Renal pelvis (tissue), 4 donors: ENCODE data around the gene RB1. TPM values are rescaled to one million over a fixed set of nuclear protein-coding genes. Genes with fewer than 3 reads are reported as not detected.
"Not testable (repeated sequence)": the region's sequence is repeated elsewhere in the genome, so short reads cannot be mapped to it uniquely, and the experiment has no call there.

Experiments
- DNase-seq: peaks from one replicate; pipeline ENCODE4 v3.0.0-alpha.2; 2013
- polyA plus RNA-seq, 3 donors: library from polyadenylated mRNA; unstranded; fragments of 120-200 nt; gene quantifications; one replicate each; pipeline ENCODE4 v1.2.1, GENCODE V29; 2013; ENCODE audit not compliant: insufficient read length in 3 of 3

RB1 gene
- polyA plus RNA-seq, 3 donors: 40.7 to 44.6 (median 41.3) TPM

DNA sequence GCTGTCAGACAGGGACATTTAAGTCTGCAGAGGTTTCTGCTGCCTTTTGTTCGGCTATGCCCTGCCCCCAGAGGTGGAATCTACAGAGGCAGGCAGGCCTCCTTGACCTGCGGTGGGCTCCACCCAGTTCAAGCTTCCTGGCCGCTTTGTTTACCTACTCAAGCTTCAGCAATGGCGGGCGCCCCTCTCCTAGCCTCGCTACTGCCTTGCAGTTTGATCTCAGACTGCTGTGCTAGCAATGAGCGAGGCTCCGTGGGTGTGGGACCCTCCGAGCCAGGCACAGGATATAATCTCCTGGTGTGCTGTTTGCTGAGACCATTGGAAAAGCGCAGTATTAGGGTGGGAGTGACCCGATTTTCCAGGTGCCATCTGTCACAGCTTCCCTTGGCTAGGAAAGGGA lies 35.6 kb downstream of the RB1 start:
- not testable (repeated sequence) for DNase-seq

GRCh38 chr13:48344264-48344663 lies 40.7 kb downstream of the RB1 start:
- DNase-seq: no peak

GRCh38 chr13:48346583-48346982 lies 43.0 kb downstream of the RB1 start:
- no peak for DNase-seq

- no peak for DNase-seq
These were observed 46.0 kb downstream of the RB1 start for GRCh38 chr13:48349525-48349924.

GRCh38 chr13:48353590-48353989 lies 50.0 kb downstream of the RB1 start:
- DNase-seq: no peak

DNA sequence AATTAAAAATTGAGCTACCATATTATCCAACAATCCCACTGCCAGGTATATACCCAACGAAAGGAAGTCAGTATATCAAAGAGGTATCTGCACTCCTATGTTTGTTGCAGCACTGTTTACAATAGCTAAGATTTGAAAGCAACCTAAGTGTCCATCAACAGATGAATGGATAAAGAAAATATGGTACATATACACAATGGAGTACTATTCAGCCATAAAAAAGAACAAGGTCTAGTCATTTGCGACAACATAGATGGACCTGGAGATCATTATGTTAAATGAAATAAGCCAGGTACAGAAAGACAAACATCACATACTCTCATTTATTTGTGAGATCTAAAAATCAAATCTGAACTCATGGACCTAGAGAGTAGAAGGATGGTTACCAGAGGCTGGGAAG lies 52.0 kb downstream of the RB1 start:
- DNase-seq: not testable (repeated sequence)

DNA sequence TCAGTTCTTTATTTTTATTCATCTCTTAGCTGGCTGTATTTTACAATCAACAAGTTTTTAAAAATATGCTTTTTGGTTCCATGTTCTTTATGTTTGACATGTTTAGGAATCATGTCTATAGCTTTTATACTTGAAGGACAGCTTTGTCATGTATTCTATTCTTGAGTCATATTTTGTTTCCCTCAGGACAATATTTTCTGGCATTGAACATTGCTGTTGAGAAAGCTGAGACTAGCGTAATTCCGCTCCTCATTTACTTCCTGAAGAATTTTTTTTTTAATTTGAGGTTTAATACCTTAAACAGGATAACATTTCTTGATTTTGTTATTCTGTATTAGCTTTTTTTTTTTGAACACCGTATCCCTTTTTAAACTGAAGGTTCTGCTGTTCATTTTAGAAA lies 53.2 kb downstream of the RB1 start:
- no peak for DNase-seq

- no peak for DNase-seq
These were observed 66.4 kb downstream of the RB1 start for GRCh38 chr13:48369988-48370387.

DNA sequence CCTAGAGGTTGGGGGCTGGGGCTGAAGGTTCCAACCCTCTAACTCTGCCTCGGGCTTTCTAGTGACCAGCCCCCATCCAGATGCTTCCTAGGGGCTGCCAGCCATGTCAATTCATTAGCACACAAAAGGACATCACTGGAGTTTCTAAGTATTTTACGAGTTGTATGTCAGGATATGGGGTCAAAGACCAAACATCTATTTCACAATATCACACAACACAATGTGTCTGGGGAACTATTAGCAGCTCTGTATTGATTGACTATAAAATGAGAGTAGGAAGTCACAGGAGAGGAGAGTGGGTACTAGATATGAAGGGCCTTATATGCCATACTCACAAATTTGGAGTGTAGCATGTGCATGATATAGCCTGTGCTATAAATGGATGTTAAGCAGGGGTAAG lies 67.3 kb downstream of the RB1 start:
- no peak for DNase-seq

DNA sequence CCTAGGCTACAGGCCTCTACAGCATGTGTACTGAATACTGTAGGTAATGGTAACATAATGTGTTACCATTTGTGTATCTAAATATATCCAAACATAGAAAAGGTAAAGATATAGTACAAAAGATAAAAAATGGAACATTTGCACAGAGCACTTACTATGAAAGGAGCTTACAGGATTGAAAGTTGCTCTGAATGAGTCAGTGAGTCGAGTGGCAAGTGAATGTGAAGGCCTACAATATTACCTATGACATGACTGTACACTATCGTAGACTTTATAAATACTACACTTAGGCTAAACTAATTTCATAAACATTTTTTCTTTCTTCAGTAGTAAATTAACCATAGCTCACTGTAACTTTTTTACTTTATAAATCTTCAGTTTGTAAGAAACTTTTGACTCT lies 74.3 kb downstream of the RB1 start:
- DNase-seq: no peak

GRCh38 chr13:48380581-48380980 lies 77.0 kb downstream of the RB1 start:
- no peak for DNase-seq

- DNase-seq: no peak
These were observed 79.8 kb downstream of the RB1 start for GRCh38 chr13:48383384-48383783.

DNA sequence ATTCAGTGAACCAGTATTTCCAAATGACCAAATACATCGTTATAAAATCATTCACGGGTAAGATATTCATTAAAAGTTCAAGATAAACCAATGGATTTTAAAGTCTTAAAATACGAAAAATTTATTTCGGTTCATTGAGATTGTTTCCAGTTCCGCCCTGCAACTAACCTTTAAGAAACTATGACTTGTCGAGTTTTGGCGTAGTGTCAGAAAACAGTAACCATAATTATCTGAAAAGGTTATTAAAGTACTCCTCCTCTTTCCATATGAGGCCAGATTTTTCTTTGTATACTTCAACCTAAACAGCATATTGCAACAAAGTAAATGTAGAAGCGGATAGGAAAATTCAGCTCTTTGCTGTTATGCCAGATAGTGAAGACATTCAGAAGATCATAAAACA lies 83.3 kb downstream of the RB1 start:
- no peak for DNase-seq

DNA sequence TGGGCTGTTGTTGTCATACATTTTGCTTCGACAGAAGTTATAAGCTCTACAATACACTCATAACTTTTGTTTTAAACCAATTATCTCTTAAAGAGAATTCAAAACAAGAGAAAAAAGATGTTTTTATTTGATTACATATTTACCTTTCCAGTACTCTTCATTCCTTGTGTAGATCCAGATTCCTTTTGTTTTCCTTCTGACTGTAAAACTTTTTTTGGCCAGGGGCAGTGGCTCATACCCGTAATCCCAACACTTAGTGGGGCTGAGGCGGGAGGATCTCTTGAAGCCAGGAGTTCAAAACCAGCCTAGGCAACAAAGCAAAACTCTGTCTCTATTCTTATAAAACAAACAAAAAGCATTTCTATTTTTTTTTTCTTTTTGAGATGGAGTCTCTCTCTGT lies 87.7 kb downstream of the RB1 start:
- DNase-seq: no peak

- no peak for DNase-seq
These were observed 89.6 kb downstream of the RB1 start for GRCh38 chr13:48393030-48393697.

DNA sequence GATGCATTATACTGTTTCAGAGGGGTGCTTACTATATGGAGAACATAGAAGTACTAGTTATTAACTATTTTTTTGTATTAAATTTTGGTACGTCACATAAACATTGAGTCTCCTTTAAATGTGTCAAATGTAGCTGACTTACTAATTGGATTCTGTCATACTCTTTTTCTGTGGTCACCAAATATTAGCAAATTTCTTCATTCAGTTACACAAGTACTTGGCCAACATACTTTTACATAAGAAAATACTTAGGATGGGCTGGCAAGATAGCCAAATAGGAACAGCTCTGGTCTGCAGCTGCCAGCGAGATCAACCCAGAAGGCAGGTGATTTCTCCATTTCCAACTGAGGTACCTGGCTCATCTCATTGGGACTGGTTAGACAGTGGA lies 90.1 kb downstream of the RB1 start:
- no peak for DNase-seq

GRCh38 chr13:48397744-48398143 lies 94.2 kb downstream of the RB1 start:
- DNase-seq: no peak

DNA sequence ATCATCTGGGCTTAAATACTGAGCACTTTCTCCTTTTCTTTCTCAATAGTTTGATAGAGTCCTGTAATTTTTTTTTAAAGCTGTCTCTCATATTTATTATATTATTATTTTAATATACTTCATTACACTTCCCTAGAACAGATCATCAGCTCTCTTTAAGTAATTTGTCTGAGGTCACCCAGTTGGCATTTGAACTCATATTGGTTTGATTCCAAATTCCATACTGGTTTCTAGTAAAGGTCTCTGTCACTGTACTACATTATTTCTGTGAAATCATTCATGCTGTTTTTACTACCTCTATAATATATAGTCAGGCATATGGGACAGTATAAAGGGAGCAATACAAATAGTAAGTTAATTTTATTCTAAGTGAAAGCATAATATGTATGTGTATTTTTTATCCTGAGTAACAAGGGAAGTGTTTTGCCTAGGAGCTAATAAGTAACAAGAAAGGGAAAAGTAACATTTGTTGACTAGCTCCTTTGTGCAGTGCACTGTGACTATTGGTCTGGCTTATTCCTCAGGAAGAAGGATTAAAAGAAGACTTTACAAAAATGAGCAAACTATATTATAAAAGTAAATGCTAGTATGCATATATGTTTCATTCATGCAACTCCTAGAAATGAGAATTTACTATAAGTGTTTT lies 95.0 kb downstream of the RB1 start:
- DNase-seq: no peak

DNA sequence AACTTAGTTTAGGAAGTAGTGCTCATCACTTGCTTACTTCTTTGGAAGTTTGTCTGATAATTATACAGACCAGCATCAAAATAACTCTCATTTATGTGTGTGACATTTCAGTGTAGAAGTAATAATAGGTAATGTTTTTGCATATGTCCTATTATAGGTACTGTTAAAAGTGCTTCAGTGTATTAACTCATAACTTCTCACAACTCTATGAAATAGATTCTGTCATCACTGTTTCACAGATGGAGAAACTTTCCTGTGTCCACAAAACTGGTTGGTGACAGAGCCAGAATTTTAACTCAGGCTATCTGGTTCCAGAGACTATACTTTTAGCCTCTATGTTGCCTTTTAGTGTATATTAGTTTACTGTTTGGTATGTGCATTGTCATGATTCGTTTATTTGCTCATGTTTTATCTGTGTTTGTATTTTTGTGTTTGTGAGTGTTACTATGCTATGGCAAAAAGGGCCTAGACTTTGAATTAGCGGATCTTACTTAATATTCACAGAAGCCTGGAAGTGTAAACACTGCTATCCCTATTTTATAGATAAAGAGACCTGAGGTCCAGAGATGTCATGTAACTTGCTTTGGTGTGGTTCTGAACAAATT lies 96.6 kb downstream of the RB1 start:
- DNase-seq: no peak

DNA sequence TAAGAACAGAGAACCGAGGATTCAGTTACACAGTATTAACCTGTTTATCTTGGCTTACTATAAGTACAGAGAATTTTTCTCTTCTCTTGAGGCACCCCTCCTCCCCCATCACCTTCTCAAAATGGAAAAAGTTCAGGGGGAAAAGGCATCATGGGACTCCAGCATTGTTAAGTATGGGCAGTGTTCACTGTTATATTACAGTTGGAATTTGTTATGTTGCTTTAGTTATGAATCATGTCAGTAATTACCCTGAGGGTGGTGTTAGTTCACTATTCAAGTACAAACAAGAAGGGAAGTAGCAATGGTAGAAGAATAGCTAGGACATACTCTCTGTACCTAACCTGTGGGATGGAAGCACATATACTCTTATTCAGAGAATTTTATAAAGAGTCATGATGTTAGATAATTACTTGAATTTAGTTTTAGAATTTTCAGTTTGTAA lies 97.3 kb downstream of the RB1 start:
- DNase-seq: no peak

DNA sequence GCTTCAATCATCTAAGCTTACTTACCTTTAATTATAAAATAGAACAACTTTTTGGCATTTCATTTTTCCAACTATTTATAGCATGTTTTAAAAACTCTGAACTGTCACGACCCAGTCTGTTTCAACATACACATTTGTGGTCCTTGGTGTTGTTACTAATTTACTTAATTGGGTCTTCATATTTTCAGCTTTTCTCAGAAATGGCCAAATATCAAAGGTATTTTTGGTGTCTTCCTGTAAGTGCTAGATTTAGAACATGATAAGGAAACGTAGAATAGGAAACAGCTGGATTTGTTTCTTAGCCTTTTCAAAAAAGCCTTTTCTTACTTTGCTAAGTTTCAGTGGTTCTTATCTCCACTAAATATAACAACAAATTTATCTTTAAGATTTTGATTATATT lies 97.9 kb downstream of the RB1 start:
- DNase-seq: no peak

- DNase-seq: no peak
These were observed 98.9 kb downstream of the RB1 start for GRCh38 chr13:48402325-48402932.

DNA sequence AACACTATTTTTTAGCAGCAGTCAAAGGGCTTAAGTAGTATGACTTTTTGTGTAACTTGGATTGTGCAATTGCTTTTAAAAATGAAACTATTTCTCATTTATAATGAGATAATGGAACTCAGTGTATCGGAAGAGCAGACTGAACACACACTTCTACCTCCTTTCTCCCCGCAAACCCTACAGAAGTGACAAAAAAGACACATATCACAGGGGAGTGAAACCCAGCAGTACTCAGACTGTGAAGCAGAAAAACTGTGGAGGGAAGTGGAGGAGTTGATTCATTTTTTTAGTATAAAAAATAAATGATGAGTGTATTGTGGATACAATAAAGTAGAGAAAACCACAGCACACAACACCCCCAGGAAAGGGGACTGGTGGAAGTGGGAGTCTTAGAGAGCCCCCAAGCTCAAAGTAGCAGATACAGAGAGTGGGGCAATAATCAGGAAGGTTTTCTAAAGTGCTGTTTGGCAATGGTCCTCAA lies 99.6 kb downstream of the RB1 start:
- DNase-seq: no peak
